Ishikawa (cell line): ENCODE results near the gene TASOR2.

Experiments
- CEBPB ChIP-seq: IDR thresholded peaks from 2 replicates; pipeline ENCODE4 v1.6.1; 2012
- CREB1 ChIP-seq: IDR thresholded peaks from 2 replicates; pipeline ENCODE4 v1.6.1; 2012; ENCODE audit warnings: low read depth
- EGR1 ChIP-seq: IDR thresholded peaks from 2 replicates; pipeline ENCODE4 v1.6.1; 2012
- EP300 ChIP-seq: IDR thresholded peaks from 2 replicates; pipeline ENCODE4 v1.6.1; 2012; ENCODE audit warnings: borderline replicate concordance
- FOXM1 ChIP-seq: IDR thresholded peaks from 2 replicates; pipeline ENCODE4 v1.6.1; 2012; ENCODE audit warnings: low read depth, borderline replicate concordance
- MAX ChIP-seq: IDR thresholded peaks from 2 replicates; pipeline ENCODE4 v1.6.1; 2012
- NFIC ChIP-seq: IDR thresholded peaks from 2 replicates; pipeline ENCODE4 v1.6.1; 2012
- RAD21 ChIP-seq: IDR thresholded peaks from 2 replicates; pipeline ENCODE4 v1.6.1; 2012; ENCODE audit warnings: low read depth
- TAF1 ChIP-seq: IDR thresholded peaks from 2 replicates; pipeline ENCODE4 v1.6.1; 2012; ENCODE audit warnings: low read depth, mild to moderate bottlenecking
- TCF12 ChIP-seq: IDR thresholded peaks from 2 replicates; pipeline ENCODE4 v1.6.1; 2012; ENCODE audit warnings: low read depth
- TEAD4 ChIP-seq: IDR thresholded peaks from 2 replicates; pipeline ENCODE4 v1.6.1; 2012
- YY1 ChIP-seq: IDR thresholded peaks from 2 replicates; pipeline ENCODE4 v1.6.1; 2012; ENCODE audit warnings: low read depth
- ZBTB7A ChIP-seq: IDR thresholded peaks from 2 replicates; pipeline ENCODE4 v1.6.1; 2012; ENCODE audit warnings: low read depth
- TF ChIP-seq, protein P1 (sequence below): IDR thresholded peaks from 2 replicates; pipeline ENCODE4 v1.6.1; 2012
- TF ChIP-seq, protein P2 (sequence below): IDR thresholded peaks from 2 replicates; pipeline ENCODE4 v1.6.1; 2012; ENCODE audit warnings: low read depth, mild to moderate bottlenecking

TASOR2 gene, protein sequence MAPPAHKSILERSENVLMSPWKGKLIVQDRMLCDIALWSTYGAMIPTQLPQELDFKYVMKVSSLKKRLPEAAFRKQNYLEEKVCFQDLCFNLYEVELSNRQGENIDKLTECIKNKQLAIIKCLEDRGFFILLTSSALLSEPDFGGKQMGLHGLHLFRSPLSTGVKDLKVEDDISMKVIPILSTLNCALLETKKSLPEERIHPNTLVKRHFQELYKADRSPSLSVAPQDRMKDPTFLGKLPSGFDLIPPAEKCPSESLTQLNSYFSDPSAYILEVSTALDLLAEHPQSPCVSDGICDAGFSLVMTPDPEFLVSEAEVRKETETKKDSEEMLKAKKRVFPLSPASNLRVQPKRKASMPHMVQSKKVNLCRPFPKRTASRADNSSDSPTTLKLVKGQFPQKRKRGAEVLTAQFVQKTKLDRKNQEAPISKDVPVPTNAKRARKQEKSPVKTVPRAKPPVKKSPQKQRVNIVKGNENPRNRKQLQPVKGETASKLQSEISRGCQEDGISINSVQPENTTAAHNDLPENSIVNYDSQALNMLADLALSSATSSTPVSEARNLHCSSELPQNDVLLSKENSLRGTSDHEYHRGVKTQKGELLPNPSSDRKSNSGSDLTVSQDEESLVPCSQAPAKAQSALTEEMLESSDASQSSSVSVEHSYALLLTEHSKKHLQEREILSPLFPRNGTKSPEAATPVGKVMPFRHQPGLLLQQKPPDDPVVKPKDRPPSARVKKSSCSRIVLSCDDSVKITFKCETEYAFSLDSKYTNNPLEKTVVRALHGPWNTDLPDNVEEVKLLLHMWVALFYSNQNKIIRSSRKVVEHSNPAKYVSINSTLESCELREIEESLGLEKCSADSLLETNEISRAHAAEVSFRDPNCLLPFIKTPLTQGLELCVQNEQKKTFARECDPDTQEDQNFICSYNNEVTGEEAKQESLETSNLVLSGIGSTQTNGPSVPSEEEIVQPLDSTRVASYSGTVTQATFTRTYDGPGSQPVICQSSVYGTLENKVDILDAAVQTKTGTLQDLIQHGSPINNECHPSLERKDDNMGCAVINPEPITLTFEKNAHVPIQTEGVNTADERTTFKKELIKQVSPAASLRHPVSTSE (N-terminal part only)

GRCh38 chr10:5684318-5684970 lies at the start of gene TASOR2:
TASOR2 (plus strand) TSS chr10:5684838; CDS start chr10:5720643, 35,805 bp downstream.
- TF ChIP-seq TCF12, result no peak
- no peak for TF ChIP-seq CEBPB
- peak; percentile 100 for TF ChIP-seq MAX
- TF ChIP-seq YY1, result peak; percentile 46
- TF ChIP-seq TAF1, result peak; percentile 20
- TF ChIP-seq ZBTB7A, result no peak
- TF ChIP-seq EP300, result no peak
- no peak; the same call in 1 of the 2 replicates for TF ChIP-seq CREB1
- TF ChIP-seq, protein P1, sequence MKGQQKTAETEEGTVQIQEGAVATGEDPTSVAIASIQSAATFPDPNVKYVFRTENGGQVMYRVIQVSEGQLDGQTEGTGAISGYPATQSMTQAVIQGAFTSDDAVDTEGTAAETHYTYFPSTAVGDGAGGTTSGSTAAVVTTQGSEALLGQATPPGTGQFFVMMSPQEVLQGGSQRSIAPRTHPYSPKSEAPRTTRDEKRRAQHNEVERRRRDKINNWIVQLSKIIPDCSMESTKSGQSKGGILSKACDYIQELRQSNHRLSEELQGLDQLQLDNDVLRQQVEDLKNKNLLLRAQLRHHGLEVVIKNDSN, result peak; percentile 82
- no peak for TF ChIP-seq NFIC
- no peak for TF ChIP-seq TEAD4
- no peak for TF ChIP-seq RAD21
- TF ChIP-seq, protein P2, sequence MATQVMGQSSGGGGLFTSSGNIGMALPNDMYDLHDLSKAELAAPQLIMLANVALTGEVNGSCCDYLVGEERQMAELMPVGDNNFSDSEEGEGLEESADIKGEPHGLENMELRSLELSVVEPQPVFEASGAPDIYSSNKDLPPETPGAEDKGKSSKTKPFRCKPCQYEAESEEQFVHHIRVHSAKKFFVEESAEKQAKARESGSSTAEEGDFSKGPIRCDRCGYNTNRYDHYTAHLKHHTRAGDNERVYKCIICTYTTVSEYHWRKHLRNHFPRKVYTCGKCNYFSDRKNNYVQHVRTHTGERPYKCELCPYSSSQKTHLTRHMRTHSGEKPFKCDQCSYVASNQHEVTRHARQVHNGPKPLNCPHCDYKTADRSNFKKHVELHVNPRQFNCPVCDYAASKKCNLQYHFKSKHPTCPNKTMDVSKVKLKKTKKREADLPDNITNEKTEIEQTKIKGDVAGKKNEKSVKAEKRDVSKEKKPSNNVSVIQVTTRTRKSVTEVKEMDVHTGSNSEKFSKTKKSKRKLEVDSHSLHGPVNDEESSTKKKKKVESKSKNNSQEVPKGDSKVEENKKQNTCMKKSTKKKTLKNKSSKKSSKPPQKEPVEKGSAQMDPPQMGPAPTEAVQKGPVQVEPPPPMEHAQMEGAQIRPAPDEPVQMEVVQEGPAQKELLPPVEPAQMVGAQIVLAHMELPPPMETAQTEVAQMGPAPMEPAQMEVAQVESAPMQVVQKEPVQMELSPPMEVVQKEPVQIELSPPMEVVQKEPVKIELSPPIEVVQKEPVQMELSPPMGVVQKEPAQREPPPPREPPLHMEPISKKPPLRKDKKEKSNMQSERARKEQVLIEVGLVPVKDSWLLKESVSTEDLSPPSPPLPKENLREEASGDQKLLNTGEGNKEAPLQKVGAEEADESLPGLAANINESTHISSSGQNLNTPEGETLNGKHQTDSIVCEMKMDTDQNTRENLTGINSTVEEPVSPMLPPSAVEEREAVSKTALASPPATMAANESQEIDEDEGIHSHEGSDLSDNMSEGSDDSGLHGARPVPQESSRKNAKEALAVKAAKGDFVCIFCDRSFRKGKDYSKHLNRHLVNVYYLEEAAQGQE, result no peak

- no peak for TF ChIP-seq TCF12
- no peak for TF ChIP-seq ZBTB7A
- no peak for TF ChIP-seq MAX
- no peak for TF ChIP-seq CREB1
- TF ChIP-seq NFIC, result no peak
- no peak for TF ChIP-seq RAD21
- no peak for TF ChIP-seq TEAD4
- no peak for TF ChIP-seq FOXM1
These were observed 49.7 kb upstream of the TASOR2 start for GRCh38 chr10:5634918-5635317.

GRCh38 chr10:5638494-5638893 lies 46.1 kb upstream of the TASOR2 start:
- TF ChIP-seq TCF12, result no peak
- TF ChIP-seq CEBPB, result no peak
- no peak for TF ChIP-seq EGR1
- TF ChIP-seq, protein P2, result no peak
- TF ChIP-seq MAX, result no peak
- no peak for TF ChIP-seq FOXM1
- no peak for TF ChIP-seq TEAD4
- TF ChIP-seq TAF1, result no peak
- no peak for TF ChIP-seq RAD21
- no peak for TF ChIP-seq ZBTB7A
- no peak for TF ChIP-seq CREB1
- TF ChIP-seq, protein P1, result no peak
- no peak for TF ChIP-seq EP300
- TF ChIP-seq NFIC, result no peak
- TF ChIP-seq YY1, result no peak

DNA sequence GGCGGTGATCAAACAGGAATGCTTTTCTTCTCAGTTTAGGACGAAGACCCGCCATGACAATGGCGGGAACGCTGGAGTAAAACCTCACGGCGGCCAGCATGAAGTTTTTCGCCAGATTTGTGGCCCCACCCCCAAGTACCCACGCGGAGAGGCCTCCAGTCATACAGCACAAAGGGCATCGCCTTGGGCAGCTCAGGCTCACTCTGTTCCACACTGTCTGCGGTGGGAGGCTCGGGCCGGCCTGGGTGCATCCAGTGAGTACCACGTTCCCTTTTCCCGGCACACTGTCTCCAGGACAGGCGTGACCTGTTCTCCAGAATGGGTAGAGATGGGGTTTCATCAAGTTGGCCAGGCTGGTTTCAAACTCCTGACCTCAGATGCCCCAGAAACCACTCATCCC lies 45.6 kb upstream of the TASOR2 start:
- no peak for TF ChIP-seq RAD21
- TF ChIP-seq ZBTB7A, result no peak
- TF ChIP-seq, protein P2, result no peak
- no peak for TF ChIP-seq FOXM1
- no peak for TF ChIP-seq NFIC
- TF ChIP-seq MAX, result no peak
- TF ChIP-seq EGR1, result no peak
- no peak for TF ChIP-seq TCF12
- TF ChIP-seq TEAD4, result no peak
- TF ChIP-seq YY1, result no peak
- TF ChIP-seq, protein P1, result no peak
- TF ChIP-seq CREB1, result no peak
